ENCODE results near the gene TPCN2. TPM values are rescaled to one million over a fixed set of nuclear protein-coding genes. Genes with fewer than 3 reads are reported as not detected.

TPCN2 gene
- total and polyA plus RNA-seq, 2 of the 4 experiments (the other 2 are of a cell fraction): 3.4 to 8.0 TPM

GRCh38 chr11:69092263-69092662 is 43.5 kb downstream of the TPCN2 start:
- BruUV-seq (replicated peaks): no TSS peak
- Histone ChIP-seq H3K27me3 (ENCODE audit: control insufficient read depth, insufficient read depth, low read length) (no peaks in the 10 kb centered on the region), H4K20me1 (ENCODE audit: insufficient read depth, low read length) (peaks cover 22% of the 10 kb centered on the region), H3K36me3 (ENCODE audit: control insufficient read depth, insufficient read depth, low read length) (peaks cover 16% of the 10 kb centered on the region), H4K5ac (ENCODE audit: low read depth, low read length) (no peak overlapping the region), H2AK9ac (replicated peaks; ENCODE audit: low read depth, low read length, poor library complexity) (no peak overlapping the region), H3K9ac (ENCODE audit: low read depth, low read length) (no peak overlapping the region), H3K4ac (ENCODE audit: low read depth, low read length) (no peak overlapping the region), H3K14ac (replicated peaks; ENCODE audit: low read depth, low read length) (no peak overlapping the region), H2BK15ac (ENCODE audit: low read depth, low read length) (no peak overlapping the region), H2BK5ac (ENCODE audit: low read depth, low read length, poor library complexity, severe bottlenecking) (no peak overlapping the region), H3K18ac (ENCODE audit: low read depth, low read length) (no peak overlapping the region), H3K4me2 (ENCODE audit: low read depth, low read length) (no peak overlapping the region), H3K79me1 (ENCODE audit: low read depth in 1 of 2, low read length in 2 of 2) (peaks cover 0 to 6% of the 10 kb centered on the region in 2 experiments; a peak in 1 of 4 replicates), H3K9me3 (ENCODE audit: control insufficient read depth, insufficient read depth, low read length) (no peaks in the 10 kb centered on the region), H3K9me1 (ENCODE audit: insufficient read depth, low read length) (0 out of 2 replicates have a peak, but pooled peaks cover 4% of the 10 kb centered on the region), H2AFZ (replicated peaks; ENCODE audit: low read length, poor library complexity) (no peak overlapping the region), H3K56ac (ENCODE audit: extremely low read depth, insufficient read depth, low read length) (no peak overlapping the region), H3K4me1 (ENCODE audit: control insufficient read depth, insufficient read depth, low read length) (peaks cover 9% of the 10 kb centered on the region), H2AK5ac (ENCODE audit: low read depth, low read length) (no peak overlapping the region), H2BK20ac (ENCODE audit: low read depth, low read length) (no peak overlapping the region), H3K27ac (ENCODE audit: insufficient read depth, low read length) (no peak overlapping the region), H4K8ac (ENCODE audit: low read depth in 2 of 2, low read length in 2 of 2) (no peak overlapping the region), H3K4me3 (ENCODE audit: insufficient read depth, low read depth, low read length) (no peak overlapping the region), H4K91ac (ENCODE audit: insufficient read depth, low read depth, low read length) (no peak overlapping the region), H2BK120ac (ENCODE audit: low read depth, low read length) (no peak overlapping the region), H3K23ac (ENCODE audit: low read depth, low read length) (no peak overlapping the region)
- 100% methylated on average over 4 of the region's 18 CpGs; no CpG with 5 or more reads in 1 of the 2 experiments for WGBS, 2 experiments (ENCODE audit: extremely low coverage in 2 of 2, insufficient read length in 1 of 2)
- intact Hi-C loops (cut with micrococcal nuclease) (no loop called here), in situ Hi-C loops (cut with MboI; ENCODE audit: low sequenced_read_pairs) (no loop called here), dilution Hi-C loops (cut with HindIII; ENCODE audit: low sequenced_read_pairs, unreplicated experiment) (no loop called here)
- DNase-seq (no peak), ATAC-seq (ENCODE audit: low read depth) (no peak)
- ChIA-PET POLR2A (ENCODE audit: unreplicated experiment) (no interaction called here), CTCF (interaction anchor here (0.7 kb wide), 1 partner anchor 9 kb away, joined by 3 read pairs; no protein-coding TSS in a partner anchor)
- no peak for TF ChIP-seq CEBPB (IDR thresholded peaks at IDR 0.05; ENCODE audit: low read depth, low read length)
- no peak for TF ChIP-seq MAZ (IDR thresholded peaks at IDR 0.05; ENCODE audit: borderline replicate concordance, low read depth, low read length)
- no peak for TF ChIP-seq MAFK (IDR thresholded peaks at IDR 0.05; ENCODE audit: low read depth, low read length)
- TF ChIP-seq SMC3 (IDR thresholded peaks at IDR 0.05; ENCODE audit: low read depth, low read length): no peak
- TF ChIP-seq POLR2A (IDR thresholded peaks at IDR 0.05; ENCODE audit: low read depth, low read length): no peak
- TF ChIP-seq RFX5 (IDR thresholded peaks at IDR 0.05; ENCODE audit: low read depth, low read length): no peak
- no peak for TF ChIP-seq MXI1 (IDR thresholded peaks at IDR 0.05; ENCODE audit: borderline replicate concordance, low read depth, low read length)
- TF ChIP-seq, protein P1, sequence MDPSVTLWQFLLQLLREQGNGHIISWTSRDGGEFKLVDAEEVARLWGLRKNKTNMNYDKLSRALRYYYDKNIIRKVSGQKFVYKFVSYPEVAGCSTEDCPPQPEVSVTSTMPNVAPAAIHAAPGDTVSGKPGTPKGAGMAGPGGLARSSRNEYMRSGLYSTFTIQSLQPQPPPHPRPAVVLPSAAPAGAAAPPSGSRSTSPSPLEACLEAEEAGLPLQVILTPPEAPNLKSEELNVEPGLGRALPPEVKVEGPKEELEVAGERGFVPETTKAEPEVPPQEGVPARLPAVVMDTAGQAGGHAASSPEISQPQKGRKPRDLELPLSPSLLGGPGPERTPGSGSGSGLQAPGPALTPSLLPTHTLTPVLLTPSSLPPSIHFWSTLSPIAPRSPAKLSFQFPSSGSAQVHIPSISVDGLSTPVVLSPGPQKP (IDR thresholded peaks at IDR 0.05; ENCODE audit: borderline replicate concordance, low read depth, low read length): no peak
- TF ChIP-seq USF2 (IDR thresholded peaks at IDR 0.05; ENCODE audit: low read depth, low read length): no peak
- no peak for TF ChIP-seq RCOR1 (IDR thresholded peaks at IDR 0.05; ENCODE audit: insufficient replicate concordance, low read length)
- TF ChIP-seq CHD1 (IDR thresholded peaks at IDR 0.05; ENCODE audit: low read depth, low read length): no peak
- no peak for TF ChIP-seq NFE2L2 (IDR thresholded peaks at IDR 0.05; ENCODE audit: low read depth, low read length)
- no peak for TF ChIP-seq RAD21 (IDR thresholded peaks at IDR 0.05; ENCODE audit: low read length)
- TF ChIP-seq BHLHE40 (IDR thresholded peaks at IDR 0.05; ENCODE audit: low read depth, low read length): no peak
- TF ChIP-seq, protein P2, sequence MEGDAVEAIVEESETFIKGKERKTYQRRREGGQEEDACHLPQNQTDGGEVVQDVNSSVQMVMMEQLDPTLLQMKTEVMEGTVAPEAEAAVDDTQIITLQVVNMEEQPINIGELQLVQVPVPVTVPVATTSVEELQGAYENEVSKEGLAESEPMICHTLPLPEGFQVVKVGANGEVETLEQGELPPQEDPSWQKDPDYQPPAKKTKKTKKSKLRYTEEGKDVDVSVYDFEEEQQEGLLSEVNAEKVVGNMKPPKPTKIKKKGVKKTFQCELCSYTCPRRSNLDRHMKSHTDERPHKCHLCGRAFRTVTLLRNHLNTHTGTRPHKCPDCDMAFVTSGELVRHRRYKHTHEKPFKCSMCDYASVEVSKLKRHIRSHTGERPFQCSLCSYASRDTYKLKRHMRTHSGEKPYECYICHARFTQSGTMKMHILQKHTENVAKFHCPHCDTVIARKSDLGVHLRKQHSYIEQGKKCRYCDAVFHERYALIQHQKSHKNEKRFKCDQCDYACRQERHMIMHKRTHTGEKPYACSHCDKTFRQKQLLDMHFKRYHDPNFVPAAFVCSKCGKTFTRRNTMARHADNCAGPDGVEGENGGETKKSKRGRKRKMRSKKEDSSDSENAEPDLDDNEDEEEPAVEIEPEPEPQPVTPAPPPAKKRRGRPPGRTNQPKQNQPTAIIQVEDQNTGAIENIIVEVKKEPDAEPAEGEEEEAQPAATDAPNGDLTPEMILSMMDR (conservative IDR thresholded peaks at IDR 0.05; ENCODE audit: low read depth, low read length): no peak
- TF ChIP-seq FOS (IDR thresholded peaks at IDR 0.05; ENCODE audit: low read depth, low read length): no peak

Measured in IMR-90 (cell line).